ENCODE measurements around the gene FAM13A. TPM values are rescaled to one million over a fixed set of nuclear protein-coding genes. Genes with fewer than 3 reads are reported as not detected.

The FAM13A gene
- total RNA-seq, 1 experiment from 2014 or later, result 22.2 TPM

- peak; percentile 45 for DNase-seq (ENCODE audit: extremely low read depth, low read depth)
These were observed 238.1 kb downstream of the FAM13A start for GRCh38 chr4:88818631-88819470.

DNA sequence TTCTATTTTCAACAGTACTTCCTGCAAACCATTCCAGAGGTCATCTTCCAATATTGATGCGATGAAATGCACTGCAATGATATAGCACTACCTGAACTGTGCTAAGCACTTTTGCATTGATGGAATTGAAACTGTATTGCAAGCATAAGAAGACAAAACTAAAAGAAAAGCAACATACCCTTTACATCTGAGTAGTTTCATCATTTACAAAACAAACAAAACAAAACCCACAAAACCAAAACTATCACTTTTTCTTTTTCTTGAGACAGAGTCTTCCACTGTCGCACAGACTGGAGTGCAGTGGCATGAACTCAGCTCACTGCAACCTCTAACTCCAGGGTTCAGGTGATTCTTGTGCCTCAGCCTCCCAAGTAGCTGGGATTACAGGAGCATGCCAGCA lies 239.2 kb downstream of the FAM13A start:
- DNase-seq (ENCODE audit: extremely low read depth, low read depth), result no peak

DNA sequence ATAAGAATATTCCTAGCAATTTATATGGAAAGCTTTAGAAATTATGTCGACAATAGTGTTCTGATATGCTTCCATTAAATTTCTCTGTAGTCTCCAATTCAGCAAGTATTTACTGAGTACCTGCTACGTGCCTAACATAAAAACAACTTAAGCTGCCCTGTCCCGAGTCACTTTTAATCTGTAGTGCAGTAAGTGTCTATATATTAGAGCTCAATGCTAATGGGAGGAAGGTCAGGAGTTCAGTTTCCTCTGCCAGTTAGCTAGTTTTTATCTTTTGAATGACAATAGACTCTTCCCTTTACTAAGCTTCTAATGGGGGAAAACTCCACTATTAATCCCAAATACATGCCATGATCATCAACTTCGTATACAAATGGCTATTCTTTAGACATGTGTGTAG lies 240.6 kb downstream of the FAM13A start:
- no peak for DNase-seq (ENCODE audit: extremely low read depth, low read depth)

DNA sequence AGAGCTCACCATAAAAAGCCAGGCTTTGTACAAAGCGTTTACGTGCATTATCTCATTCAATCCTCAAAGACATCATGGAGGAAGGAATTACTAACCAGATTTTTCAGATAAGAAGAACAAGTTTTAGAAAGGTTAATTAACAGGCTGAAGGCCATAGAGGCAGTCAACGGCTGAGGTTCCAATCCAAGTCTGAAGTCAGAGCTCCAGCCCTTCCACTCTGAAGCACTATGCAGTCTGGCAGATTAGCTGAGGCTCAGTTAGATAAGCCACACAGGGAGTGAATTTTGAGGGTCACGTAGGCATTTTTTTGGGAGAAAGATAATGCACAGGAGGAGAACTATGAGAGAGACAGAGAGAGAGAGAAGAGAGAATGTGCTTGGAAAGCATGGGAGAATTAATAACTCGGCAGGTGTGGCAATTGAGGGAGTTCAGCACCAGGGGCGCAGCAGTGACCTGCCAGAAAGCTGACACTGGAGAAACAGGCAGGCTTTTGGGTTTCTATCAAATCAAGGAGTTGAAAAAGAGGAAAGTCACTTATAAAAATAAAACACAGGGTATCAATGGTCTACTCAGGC lies 242.9 kb downstream of the FAM13A start:
- no peak for DNase-seq (ENCODE audit: extremely low read depth, low read depth)

DNA sequence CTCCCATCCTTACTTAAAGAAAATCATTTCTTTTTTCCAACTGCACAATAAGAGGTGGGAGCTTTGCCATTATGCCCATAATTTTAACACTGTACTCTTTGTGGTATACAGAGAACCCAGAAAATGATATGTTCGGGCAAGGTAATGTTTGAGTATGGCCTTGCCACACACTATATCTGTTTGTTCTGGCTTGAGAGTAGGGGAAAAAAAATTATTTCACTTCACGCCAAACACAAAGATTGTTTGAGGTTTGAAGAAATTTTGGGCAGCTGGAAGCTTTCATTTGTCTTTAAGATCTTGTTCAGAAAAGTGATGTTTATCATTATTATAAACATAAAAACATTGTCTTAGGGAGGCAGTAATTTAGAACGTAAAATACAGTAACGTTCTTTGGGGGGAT lies 244.0 kb downstream of the FAM13A start:
- DNase-seq (ENCODE audit: extremely low read depth, low read depth), result no peak

- DNase-seq (ENCODE audit: extremely low read depth, low read depth), result no peak
These were observed 244.6 kb downstream of the FAM13A start for GRCh38 chr4:88812420-88812819.

DNA sequence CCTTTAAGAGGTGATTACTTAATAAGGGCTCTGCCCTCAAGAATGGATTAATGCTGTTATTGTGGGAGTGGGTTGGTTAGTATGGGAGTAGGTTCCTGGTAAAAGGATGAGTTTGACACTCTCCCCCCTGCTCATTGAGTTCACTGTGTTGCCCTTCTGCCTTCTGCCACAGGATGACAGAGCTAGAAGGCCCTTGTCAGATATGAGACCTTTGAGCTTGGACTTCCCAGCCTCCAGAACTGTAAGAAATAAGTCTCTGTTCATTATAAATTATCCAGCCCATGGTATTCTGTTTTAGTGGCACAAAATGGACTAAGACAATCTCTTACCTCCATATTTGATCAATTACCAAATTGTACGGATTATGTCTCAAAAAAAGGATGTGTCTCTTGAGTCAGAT lies 245.1 kb downstream of the FAM13A start:
- no peak for DNase-seq (ENCODE audit: extremely low read depth, low read depth)

DNA sequence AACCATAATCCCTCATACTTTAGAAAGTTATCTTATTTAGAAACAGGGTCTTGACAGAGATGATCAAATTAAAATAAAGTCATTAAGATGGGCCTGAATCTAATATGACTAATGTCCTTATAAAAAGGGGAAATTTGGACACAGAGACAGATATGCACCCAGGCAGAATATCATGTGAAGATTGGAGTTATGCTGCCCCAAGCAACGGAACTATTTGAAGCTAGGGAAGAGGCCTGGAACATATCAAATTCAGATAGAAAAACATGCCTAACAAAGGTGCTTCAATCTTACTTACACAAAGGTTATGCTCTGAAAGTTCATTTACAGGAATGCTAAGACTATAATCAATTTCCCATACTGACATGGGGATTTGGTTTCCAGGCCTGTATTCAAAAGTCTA lies 246.7 kb downstream of the FAM13A start:
- no peak for DNase-seq (ENCODE audit: extremely low read depth, low read depth)

DNA sequence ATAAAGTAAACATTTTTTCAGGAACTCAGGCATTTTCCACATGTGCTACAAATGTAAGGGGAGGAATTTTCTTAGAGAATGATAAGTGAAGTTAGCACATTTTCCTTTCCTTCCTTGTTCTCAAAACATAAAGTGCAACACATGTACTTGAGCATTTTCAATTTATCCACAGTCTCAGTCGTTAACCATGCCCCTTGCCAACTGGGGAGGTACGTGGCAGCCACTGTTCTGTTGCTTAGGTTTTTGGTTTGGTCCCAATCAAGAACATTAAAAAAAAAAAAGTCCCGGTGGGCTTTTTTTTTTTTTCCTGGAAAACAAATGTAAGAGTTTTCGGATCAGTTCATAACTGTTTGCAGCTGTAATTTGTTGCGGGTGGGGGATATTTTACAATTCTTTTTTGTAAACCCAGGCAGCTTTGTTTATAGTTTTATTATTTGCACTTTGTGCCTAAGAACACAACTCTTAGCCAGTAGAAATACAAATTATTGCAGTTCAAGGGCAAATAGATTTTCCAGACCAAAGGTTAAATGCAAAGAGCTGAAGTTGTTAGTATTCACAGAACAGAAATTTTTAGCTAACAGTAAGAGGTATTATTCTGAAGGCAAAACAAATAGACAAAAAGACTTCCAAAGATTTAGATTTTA lies 247.3 kb downstream of the FAM13A start:
- DNase-seq (ENCODE audit: extremely low read depth, low read depth), result no peak

GRCh38 chr4:88809101-88809500 lies 247.9 kb downstream of the FAM13A start:
- no peak for DNase-seq (ENCODE audit: extremely low read depth, low read depth)

DNA sequence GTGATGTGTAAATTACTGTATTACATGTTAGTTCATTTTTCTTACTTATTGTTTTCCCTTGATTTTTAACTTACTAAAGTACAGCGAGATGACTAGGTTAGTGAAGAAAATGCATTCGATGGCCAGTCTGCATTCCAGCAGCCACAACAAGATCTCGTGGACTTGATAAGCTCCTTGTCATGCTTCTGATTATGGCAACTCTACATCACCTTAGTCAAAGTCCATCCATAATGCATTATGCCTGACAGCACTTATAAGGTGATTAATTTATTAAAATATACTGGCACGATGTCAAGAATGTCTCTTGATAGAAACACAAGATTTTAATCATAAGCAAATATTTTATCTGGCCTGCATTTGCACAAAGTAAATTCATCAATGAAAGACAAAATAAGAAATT lies 249.5 kb downstream of the FAM13A start:
- DNase-seq (ENCODE audit: extremely low read depth, low read depth), result no peak

DNA sequence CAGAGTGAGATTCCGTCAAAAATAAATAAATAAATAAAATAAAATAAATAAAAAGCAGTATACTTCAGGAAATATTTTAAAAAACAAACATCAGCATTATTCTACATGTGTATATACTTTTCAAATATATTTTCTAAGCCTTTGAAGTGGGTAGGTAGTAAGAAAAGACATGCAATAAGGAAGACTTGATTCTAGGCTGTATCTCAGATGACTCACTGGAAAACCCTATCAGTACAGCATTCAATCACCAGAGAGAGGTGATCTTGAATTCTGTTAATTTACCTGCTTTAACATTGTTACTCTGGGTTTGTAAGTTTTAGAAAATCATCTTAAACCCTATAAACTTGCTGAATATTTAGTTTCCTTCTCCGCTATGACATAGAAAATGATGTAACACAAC lies 252.8 kb downstream of the FAM13A start:
- DNase-seq (ENCODE audit: extremely low read depth, low read depth), result no peak

- peak; percentile 36 for DNase-seq (ENCODE audit: extremely low read depth, low read depth)
These were observed 253.3 kb downstream of the FAM13A start for GRCh38 chr4:88803600-88804096.

GRCh38 chr4:88802585-88803286 lies 254.2 kb downstream of the FAM13A start:
- no peak for DNase-seq (ENCODE audit: extremely low read depth, low read depth)

GRCh38 chr4:88802138-88802537 lies 254.8 kb downstream of the FAM13A start:
- no peak for DNase-seq (ENCODE audit: extremely low read depth, low read depth)

DNA sequence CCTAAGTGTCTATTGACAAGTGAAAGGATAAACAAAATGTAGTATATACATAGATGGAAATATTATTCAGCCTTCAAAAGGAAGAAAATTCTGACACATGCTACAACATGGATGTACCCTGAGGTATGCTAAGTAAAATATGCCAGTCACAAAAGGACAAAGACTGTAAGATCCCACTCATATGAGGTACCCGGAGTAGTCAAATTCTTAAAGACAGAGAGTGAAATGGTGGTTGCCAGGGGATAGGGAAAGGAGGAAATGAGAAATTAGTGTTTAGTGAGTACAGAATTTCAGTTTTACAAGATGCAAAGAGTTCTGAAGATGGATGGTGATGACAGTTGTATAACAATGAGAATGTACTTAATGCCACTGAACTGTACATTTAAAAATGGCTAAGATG lies 257.1 kb downstream of the FAM13A start:
- no peak for DNase-seq (ENCODE audit: extremely low read depth, low read depth)

DNA sequence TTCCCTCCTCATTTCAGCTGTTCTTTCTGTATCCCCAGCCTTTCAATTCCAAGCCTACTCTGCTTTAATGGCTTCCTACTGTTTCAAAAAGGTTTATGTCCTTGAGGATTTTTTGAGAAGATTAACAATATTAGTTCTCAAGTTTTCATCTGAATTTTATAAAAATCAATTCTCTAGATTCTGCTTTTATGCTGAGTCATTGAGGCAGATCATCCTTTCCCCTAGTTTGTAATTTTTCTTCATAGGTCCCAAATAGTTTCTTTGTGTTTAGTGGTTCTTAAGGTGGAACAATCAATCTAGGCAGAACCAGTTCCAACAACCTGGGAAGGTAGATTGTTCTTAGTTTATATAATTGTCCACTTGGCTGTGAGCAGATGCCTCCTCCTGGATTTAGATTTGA lies 259.3 kb downstream of the FAM13A start:
- DNase-seq (ENCODE audit: extremely low read depth, low read depth), result no peak

DNA sequence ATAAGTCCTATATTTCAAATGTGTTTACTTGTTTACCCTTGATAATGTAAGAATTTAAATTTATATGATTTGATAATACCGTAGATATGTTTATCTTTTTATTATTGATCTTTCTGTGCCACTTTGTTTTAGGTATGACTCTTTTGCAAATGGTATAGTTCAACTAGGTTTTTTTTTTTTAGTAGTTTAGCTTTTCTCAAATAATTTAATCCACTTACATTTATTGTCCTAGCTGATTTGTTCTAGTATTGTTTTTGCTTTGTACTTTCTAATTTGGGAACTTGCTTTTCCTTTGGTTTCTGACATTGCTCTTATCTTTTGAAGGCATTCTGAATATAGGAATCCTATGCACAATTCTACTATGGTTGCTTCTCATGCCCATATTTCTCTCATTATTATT lies 260.4 kb downstream of the FAM13A start:
- DNase-seq (ENCODE audit: extremely low read depth, low read depth), result no peak

- no peak for DNase-seq (ENCODE audit: extremely low read depth, low read depth)
These were observed 262.0 kb downstream of the FAM13A start for GRCh38 chr4:88794952-88795351.

GRCh38 chr4:88794087-88794690 lies 262.8 kb downstream of the FAM13A start:
- no peak for DNase-seq (ENCODE audit: extremely low read depth, low read depth)

DNA sequence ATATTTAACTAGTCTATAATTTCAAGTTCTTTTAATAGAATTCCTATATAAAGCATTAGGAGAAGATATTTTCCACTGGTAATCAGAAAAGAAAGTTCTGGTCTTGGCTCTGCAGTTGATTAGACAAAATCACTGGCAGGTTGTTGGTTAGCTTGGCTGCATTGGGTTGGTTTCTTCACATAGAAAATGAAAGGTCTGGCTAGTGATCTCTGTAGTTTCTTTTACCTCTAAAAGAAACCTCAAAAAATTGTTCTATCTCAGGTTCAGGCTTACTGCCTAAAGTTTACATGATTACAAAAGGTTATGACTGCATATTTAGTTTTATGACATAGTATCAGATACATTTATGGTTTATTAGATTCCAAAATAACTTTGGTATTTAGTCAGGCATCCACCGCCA lies 263.5 kb downstream of the FAM13A start:
- DNase-seq (ENCODE audit: extremely low read depth, low read depth), result no peak
